BLaER1 treated with 17β-estradiol and CSF1 and Interleukin-3, amounts not matched to agents 10 nM and 100 nM (cell line): ENCODE data around the gene GCK.
A peak's percentile ranks its signal among the peaks of the same experiment; 100 is the strongest.

Experiments
- H3K27ac ChIP-seq, 11 experiments: shearing (Covaris generic); formaldehyde crosslinking; 2 replicates each; pipeline ENCODE4 v1.8.1; 2022
- H3K27me3 ChIP-seq, 11 experiments: shearing (Covaris generic); formaldehyde crosslinking; 2 replicates each; pipeline ENCODE4 v1.8.1; 2022
- H3K36me3 ChIP-seq, 11 experiments: shearing (Covaris generic); formaldehyde crosslinking; 2 replicates each; pipeline ENCODE4 v1.8.1; 2022
- H3K4me1 ChIP-seq, 10 experiments: shearing (Covaris generic); formaldehyde crosslinking; 2 replicates each; pipeline ENCODE4 v1.8.1; 2022
- H3K4me2 ChIP-seq, 11 experiments: shearing (Covaris generic); formaldehyde crosslinking; 2 replicates each; pipeline ENCODE4 v1.8.1; 2022
- H3K4me3 ChIP-seq, 10 experiments: shearing (Covaris generic); formaldehyde crosslinking; 2 replicates each; pipeline ENCODE4 v1.8.1; 2022
- H3K9ac ChIP-seq, 11 experiments: shearing (Covaris generic); formaldehyde crosslinking; 2 replicates each; pipeline ENCODE4 v1.8.1; 2022
- H3K9me3 ChIP-seq, 11 experiments: shearing (Covaris generic); formaldehyde crosslinking; replicated peaks in 1 of 11; 2 replicates each; pipeline ENCODE4 v1.8.1; 2022
- H4K20me1 ChIP-seq, 11 experiments: shearing (Covaris generic); formaldehyde crosslinking; 2 replicates each; pipeline ENCODE4 v1.8.1; 2022
- Cebpa-rat ChIP-seq, 11 experiments: shearing (Covaris generic); IDR thresholded peaks; 2 replicates each; pipeline ENCODE4 v1.8.1; 2022

GCK gene

DNA sequence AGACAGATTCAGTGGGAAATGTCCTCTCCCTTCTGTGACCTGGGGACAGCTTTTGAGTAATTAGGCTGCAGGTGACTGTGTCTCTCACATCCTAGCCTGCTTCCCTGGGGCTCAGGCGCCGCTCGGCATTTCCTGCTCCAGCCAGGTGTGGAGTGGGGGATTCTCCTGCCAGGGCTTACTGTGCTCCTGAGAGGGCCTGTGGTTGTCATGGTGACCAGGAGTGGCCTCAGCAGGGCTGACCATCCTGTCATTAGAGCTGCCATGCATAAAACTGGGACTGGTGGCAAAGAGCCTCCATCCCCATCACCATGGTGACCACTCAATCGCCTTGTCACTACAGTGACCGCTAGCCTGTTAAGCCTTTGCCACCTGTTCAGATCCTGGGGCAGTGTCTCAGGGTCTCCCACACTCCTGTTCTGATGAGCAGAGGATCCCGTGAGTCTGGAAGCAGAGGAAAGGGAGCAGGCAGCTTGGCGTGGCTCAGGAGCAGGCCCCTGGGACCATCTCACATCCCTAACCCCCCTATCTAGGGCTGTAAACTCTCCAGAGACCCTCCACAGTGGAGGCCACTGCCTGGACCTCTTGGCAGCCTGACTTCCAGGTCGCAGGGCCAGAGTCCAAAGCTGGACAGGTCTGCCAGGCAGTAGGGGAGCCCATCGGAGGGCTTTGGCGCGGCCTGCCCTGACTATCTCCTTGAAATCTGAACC, at the start of gene GCK:
Gene GCK (minus strand): TSS at position 154 of the 707 bp plus-strand sequence. CDS start 486 bp downstream, outside the sequence.
- H3K4me2 ChIP-seq = peak within 1 kb of the TSS in 1 of 11 experiments; percentile 37; a peak in 1 of 22 replicates

DNA sequence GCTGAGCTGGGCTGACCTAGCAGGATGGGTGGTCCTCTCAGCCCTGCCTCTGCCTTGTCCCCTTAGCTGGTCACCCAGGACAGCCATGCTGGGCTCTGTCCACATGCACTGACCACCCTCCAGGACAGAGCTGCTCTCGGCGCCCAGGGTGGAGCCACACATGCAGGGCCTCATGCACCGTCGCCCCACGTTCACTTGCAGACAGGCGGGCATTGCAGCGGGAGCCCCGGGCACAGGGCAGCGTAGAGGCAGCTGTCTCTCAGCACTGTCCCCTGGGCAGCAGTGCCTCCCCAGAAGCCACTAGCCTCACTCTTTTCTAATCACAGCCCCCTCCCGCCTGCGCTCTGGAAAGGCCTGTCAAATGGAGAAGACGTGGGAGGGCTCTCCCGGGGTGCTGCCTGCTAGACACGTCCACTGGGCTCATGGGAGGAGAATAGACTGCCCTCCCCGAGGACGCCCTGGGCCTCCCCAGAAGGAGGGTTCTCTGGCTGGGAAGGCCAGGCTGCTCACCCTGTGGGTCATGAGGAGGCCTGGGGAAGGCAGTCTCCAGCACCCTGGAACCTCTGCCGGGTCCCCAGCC, 49.0 kb upstream of the GCK start:
- Histone ChIP-seq H3K4me3 (no peak overlapping the region), H3K9ac (no peak overlapping the region; a peak in 1 of 22 replicates), H3K4me2 (no peak overlapping the region), H3K27me3 (no peaks in the 10 kb centered on the region), H3K36me3 (no peaks in the 10 kb centered on the region), H3K9me3 (no peaks in the 10 kb centered on the region), H3K27ac (no peak overlapping the region), H3K4me1 (peaks cover 0 to 25% (median 13%) of the 10 kb centered on the region in 10 experiments; a peak in 10 of 20 replicates), H4K20me1 (peaks cover 0 to 18% (median 0%) of the 10 kb centered on the region in 11 experiments; a peak in 1 of 22 replicates)
- TF ChIP-seq Cebpa-rat (IDR thresholded peaks at IDR 0.05) = no peak

More for the DNA sequence above, at the start of gene GCK:
- no peak within 1 kb of the TSS for H3K27ac ChIP-seq
- H3K27me3 ChIP-seq = no peaks in the 10 kb centered on the region
- H3K4me3 ChIP-seq = no peak within 1 kb of the TSS
- H3K9me3 ChIP-seq = peaks cover 0 to 5% (median 0%) of the 10 kb centered on the region in 11 experiments; a peak in 1 of 22 replicates
- no peaks in the 10 kb centered on the region for H3K36me3 ChIP-seq
- peaks cover 0 to 33% (median 11%) of the 10 kb centered on the region in 10 experiments; a peak in 12 of 20 replicates for H3K4me1 ChIP-seq
- no peaks in the 10 kb centered on the region for H4K20me1 ChIP-seq
- TF ChIP-seq Cebpa-rat (IDR thresholded peaks at IDR 0.05) = no peak
- no peak within 1 kb of the TSS for H3K9ac ChIP-seq

DNA sequence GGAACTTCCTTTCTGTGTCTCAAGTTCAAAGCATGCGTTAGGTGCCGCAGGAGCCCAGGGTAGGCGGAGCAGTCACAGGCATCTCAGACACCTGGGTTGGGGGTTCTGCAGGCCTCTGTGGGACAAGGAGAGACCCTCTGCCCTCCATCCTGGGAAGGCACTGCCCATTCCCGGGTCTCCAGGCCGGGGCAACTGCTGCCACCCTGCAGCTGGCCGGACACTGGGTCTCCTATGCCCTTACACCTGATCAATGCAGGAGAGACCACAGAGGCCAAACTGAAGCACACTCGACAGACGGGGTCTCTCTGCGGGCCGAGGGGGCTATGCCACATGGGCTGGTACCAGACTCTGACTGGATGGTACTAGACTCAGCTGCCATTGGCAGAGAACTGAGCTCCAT, 48.5 kb upstream of the GCK start:
- Histone ChIP-seq H3K4me3 (no peak overlapping the region), H3K27me3 (no peaks in the 10 kb centered on the region), H3K4me2 (no peak overlapping the region), H3K9me3 (no peaks in the 10 kb centered on the region), H3K9ac (no peak overlapping the region), H3K36me3 (no peaks in the 10 kb centered on the region), H3K27ac (no peak overlapping the region), H3K4me1 (peaks cover 0 to 23% (median 12%) of the 10 kb centered on the region in 10 experiments; a peak in 10 of 20 replicates), H4K20me1 (peaks cover 0 to 18% (median 0%) of the 10 kb centered on the region in 11 experiments; a peak in 1 of 22 replicates)
- no peak for TF ChIP-seq Cebpa-rat (IDR thresholded peaks at IDR 0.05)

DNA sequence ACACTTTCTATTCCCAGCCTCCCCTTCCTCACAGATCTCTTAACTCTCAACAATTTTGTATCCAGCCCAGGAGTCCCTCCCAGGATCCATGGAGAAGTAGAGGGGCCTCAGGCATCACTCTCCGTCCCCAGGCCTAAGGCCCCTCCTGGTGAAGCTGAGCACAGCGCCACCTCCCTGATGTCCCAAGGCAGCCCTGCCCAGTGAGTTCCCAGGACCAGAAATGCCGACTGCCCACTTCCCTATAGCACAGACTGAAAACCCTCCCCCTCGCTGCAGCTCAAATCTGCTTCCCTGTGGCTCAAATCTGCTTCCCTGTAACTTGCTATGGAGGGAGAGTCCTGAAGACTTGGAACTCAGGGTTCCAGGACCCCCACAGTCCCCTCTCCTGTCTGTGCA, 47.1 kb upstream of the GCK start:
- Histone ChIP-seq H3K27me3 (no peaks in the 10 kb centered on the region), H3K36me3 (no peaks in the 10 kb centered on the region), H3K9ac (no peak overlapping the region), H3K4me3 (no peak overlapping the region), H3K9me3 (no peaks in the 10 kb centered on the region), H4K20me1 (peaks cover 0 to 18% (median 0%) of the 10 kb centered on the region in 11 experiments; a peak in 1 of 22 replicates), H3K4me2 (peak overlapping the region in 3 of 11 experiments; percentile 8 to 45 (median 12); a peak in 3 of 22 replicates), H3K27ac (no peak overlapping the region), H3K4me1 (peaks cover 0 to 19% (median 11%) of the 10 kb centered on the region in 10 experiments; a peak in 10 of 20 replicates)
- no peak for TF ChIP-seq Cebpa-rat (IDR thresholded peaks at IDR 0.05)

DNA sequence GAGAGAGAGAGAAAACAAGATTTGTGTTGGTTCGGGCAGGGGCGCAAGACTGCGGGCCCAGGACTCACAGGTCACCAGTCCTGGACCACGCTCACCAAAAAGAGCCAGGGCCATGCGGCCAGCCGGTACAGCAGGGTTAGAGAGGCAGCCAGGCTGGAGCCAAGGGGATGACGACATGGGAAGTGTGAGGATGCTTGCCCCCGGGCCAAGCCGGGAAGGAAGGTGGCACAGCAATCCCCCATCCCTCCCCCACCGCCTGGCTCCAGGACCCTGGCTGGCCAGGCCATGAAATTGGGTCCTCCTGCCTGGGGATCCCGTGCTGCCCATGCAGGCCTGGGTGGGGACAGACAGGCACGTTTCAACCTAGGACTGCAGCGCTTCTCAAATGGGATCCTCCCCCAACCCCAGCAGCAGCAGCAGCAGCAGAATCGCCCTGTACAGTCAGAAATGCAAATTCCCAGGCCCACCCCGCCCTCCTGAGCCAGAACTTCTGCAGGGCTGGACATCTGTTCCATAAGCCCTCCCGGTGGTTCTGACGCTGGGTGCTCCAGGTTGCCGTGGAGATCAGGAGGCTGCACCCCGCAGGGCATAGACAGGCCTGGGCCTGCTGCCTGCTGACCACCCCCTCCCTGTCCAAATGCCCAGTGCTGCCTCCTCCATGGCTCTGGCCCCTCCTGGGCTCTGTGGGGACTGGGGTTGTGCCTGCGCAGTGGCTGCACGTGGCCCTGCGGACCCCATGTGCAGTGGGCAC, 46.5 kb upstream of the GCK start:
- H3K4me1 ChIP-seq = peaks cover 0 to 13% (median 9%) of the 10 kb centered on the region in 10 experiments; a peak in 10 of 20 replicates
- no peak for TF ChIP-seq Cebpa-rat (IDR thresholded peaks at IDR 0.05)
- peaks cover 0 to 18% (median 0%) of the 10 kb centered on the region in 11 experiments; a peak in 1 of 22 replicates for H4K20me1 ChIP-seq
- H3K9me3 ChIP-seq = no peaks in the 10 kb centered on the region
- H3K27ac ChIP-seq = no peak overlapping the region
- peak overlapping the region in 2 of 11 experiments; percentile 8 to 45; a peak in 3 of 22 replicates for H3K4me2 ChIP-seq
- H3K36me3 ChIP-seq = no peaks in the 10 kb centered on the region
- H3K4me3 ChIP-seq = no peak overlapping the region
- H3K27me3 ChIP-seq = no peaks in the 10 kb centered on the region
- no peak overlapping the region; a peak in 1 of 22 replicates for H3K9ac ChIP-seq

DNA sequence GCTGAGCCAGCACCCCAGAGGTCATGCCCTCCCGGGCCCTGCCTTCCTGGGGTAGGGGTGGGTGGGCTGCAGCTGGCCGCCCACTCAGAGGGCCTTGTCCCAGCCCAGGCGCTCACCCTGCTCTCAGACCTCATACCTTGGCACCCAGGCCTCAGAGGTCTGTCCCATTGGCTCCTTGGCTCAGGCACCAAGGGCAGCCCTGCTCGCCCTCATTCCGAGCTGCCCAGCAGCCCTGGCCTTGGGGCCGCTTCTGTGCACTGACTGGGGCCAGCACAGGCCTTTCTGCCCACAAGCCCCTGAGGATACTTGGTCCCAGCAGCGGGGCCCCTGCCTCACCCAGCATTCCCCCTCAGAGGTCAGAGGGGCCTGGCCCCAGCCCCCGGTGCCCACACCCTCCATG, 45.8 kb upstream of the GCK start:
- Histone ChIP-seq H3K27me3 (no peaks in the 10 kb centered on the region), H3K9ac (no peak overlapping the region; a peak in 1 of 22 replicates), H3K36me3 (no peaks in the 10 kb centered on the region), H3K27ac (no peak overlapping the region), H3K9me3 (no peaks in the 10 kb centered on the region), H4K20me1 (peaks cover 0 to 18% (median 0%) of the 10 kb centered on the region in 11 experiments; a peak in 1 of 22 replicates), H3K4me1 (peaks cover 0 to 13% (median 8%) of the 10 kb centered on the region in 10 experiments; a peak in 9 of 20 replicates), H3K4me3 (no peak overlapping the region), H3K4me2 (no peak overlapping the region)
- TF ChIP-seq Cebpa-rat (IDR thresholded peaks at IDR 0.05) = no peak

DNA sequence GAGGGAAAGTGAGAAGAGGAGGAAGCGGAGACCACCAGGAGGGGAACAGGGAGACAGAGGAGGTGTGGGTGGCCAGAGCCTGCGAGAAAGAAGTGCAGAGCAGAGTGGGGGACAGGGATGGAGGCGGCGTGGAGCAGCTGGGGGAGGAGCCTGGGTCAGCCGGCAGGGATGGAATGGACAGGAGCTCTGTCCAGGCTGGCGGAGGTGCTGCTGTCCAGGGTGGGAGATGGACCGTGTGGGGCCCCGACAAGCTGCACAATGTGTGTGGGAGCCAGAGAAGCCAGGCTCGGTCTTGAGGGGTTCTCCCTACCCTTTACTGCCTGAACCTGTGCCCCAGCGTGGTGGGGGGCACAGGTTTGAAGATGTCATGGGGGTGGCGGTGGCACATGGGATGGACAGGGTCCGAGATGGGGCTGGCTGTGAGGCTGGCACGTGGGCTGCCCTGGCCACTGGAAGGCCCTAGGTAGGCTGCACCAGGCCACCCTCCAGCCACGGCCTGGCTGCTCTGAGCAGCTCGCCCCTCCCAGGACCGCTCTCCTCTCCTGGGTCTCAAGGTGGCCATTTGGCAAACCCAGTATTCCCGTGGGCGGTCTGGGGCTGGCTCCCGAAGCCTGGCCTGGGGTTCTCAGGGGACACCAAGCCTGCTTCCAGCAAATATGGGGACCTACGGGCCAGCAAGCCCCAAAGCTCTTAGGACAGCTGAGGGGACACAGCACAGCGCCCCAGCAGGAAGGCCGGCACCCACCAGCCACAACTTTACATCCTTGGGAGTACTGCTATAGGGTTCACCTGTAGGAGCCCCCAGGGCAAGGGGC, 43.9 kb upstream of the GCK start:
- Histone ChIP-seq H4K20me1 (peaks cover 0 to 18% (median 0%) of the 10 kb centered on the region in 11 experiments; a peak in 1 of 22 replicates), H3K27ac (no peak overlapping the region), H3K9me3 (no peaks in the 10 kb centered on the region), H3K36me3 (no peaks in the 10 kb centered on the region), H3K4me1 (peaks cover 0 to 13% (median 8%) of the 10 kb centered on the region in 10 experiments; a peak in 9 of 20 replicates), H3K27me3 (no peaks in the 10 kb centered on the region), H3K4me3 (no peak overlapping the region), H3K9ac (no peak overlapping the region), H3K4me2 (no peak overlapping the region)
- no peak for TF ChIP-seq Cebpa-rat (IDR thresholded peaks at IDR 0.05)

DNA sequence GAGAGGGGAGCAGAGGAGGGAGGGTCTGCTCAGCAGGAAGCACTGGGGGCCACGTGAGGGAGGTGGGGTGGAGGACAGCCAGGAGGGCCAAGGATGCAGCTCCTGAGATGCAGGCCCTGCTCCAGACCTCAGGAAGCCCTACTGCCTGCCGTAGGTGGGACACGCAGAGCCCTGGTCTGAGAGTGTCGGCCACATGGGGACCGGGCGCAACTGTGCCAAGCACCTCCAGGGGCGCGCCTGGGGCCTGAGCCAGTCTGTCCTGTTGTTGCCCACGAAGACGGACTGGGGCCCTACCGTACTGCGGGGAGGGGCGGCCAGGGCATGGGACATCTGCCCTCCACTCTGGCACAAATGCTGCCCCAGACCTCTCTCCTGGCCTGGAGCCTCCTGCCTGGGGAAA, 43.2 kb upstream of the GCK start:
- Histone ChIP-seq H4K20me1 (peaks cover 0 to 18% (median 0%) of the 10 kb centered on the region in 11 experiments; a peak in 1 of 22 replicates), H3K4me2 (no peak overlapping the region), H3K9ac (no peak overlapping the region), H3K4me3 (no peak overlapping the region), H3K27me3 (no peaks in the 10 kb centered on the region), H3K36me3 (no peaks in the 10 kb centered on the region), H3K9me3 (no peaks in the 10 kb centered on the region), H3K27ac (no peak overlapping the region), H3K4me1 (peaks cover 0 to 13% (median 8%) of the 10 kb centered on the region in 10 experiments; a peak in 9 of 20 replicates)
- TF ChIP-seq Cebpa-rat (IDR thresholded peaks at IDR 0.05) = no peak
